ENCODE measurements around the gene ETNK2.

Gene ETNK2

GRCh38 chr1:204147406-204148383 lies 4.1 kb downstream of the ETNK2 start:
- no peak for DNase-seq (ENCODE audit: low spot score)

GRCh38 chr1:204146965-204147364 lies 4.9 kb downstream of the ETNK2 start:
- no peak for DNase-seq (ENCODE audit: low spot score)

GRCh38 chr1:204146309-204146708 lies 5.5 kb downstream of the ETNK2 start:
- DNase-seq (ENCODE audit: low spot score): no peak

- DNase-seq (ENCODE audit: low spot score): no peak
These were observed 6.8 kb downstream of the ETNK2 start for GRCh38 chr1:204145033-204145504.

- no peak for DNase-seq (ENCODE audit: low spot score)
These were observed 8.4 kb downstream of the ETNK2 start for GRCh38 chr1:204143276-204144041.

- DNase-seq (ENCODE audit: low spot score): no peak
These were observed 9.5 kb downstream of the ETNK2 start for GRCh38 chr1:204142032-204142974.

- no peak for DNase-seq (ENCODE audit: low spot score)
These were observed 10.7 kb downstream of the ETNK2 start for GRCh38 chr1:204141131-204141530.

- DNase-seq (ENCODE audit: low spot score): no peak
These were observed 11.9 kb downstream of the ETNK2 start for GRCh38 chr1:204139952-204140351.

GRCh38 chr1:204139088-204139487 lies 12.8 kb downstream of the ETNK2 start:
- no peak for DNase-seq (ENCODE audit: low spot score)

GRCh38 chr1:204136814-204137213 lies 15.0 kb downstream of the ETNK2 start:
- DNase-seq (ENCODE audit: low spot score): no peak

GRCh38 chr1:204134103-204134502 lies 17.7 kb downstream of the ETNK2 start:
- DNase-seq (ENCODE audit: low spot score): no peak

GRCh38 chr1:204132718-204133117 lies 19.1 kb downstream of the ETNK2 start:
- DNase-seq (ENCODE audit: low spot score): no peak

GRCh38 chr1:204131978-204132377 lies 19.9 kb downstream of the ETNK2 start:
- no peak for DNase-seq (ENCODE audit: low spot score)

- no peak for DNase-seq (ENCODE audit: low spot score)
These were observed 20.6 kb downstream of the ETNK2 start for GRCh38 chr1:204130981-204131892.

- no peak for DNase-seq (ENCODE audit: low spot score)
These were observed 21.7 kb downstream of the ETNK2 start for GRCh38 chr1:204130178-204130577.

GRCh38 chr1:204128964-204129896 lies 22.6 kb downstream of the ETNK2 start:
- peak; percentile 45 for DNase-seq (ENCODE audit: low spot score)

GRCh38 chr1:204128464-204128963 lies 23.3 kb downstream of the ETNK2 start:
- DNase-seq (ENCODE audit: low spot score): no peak

GRCh38 chr1:204127597-204128242 lies 24.1 kb downstream of the ETNK2 start:
- peak; percentile 16 for DNase-seq (ENCODE audit: low spot score)

GRCh38 chr1:204126956-204127355 lies 24.9 kb downstream of the ETNK2 start:
- no peak for DNase-seq (ENCODE audit: low spot score)
